ENCODE data around the gene SSH2.

GRCh38 chr17:29855686-29856085 is 74.3 kb downstream of the SSH2 start:
- no peak for TF ChIP-seq CTCF (conservative IDR thresholded peaks at IDR 0.05 in 1 of 2, IDR thresholded peaks at IDR 0.05 in 1 of 2; ENCODE audit: extremely low read depth in 1 of 2, insufficient read depth in 1 of 2, low read depth in 1 of 2, low read length in 2 of 2)
- no peak for TF ChIP-seq EZH2 (IDR thresholded peaks at IDR 0.05; ENCODE audit: borderline replicate concordance, low read length)

Measured in mammary epithelial cell (primary cell).